ENCODE measurements around the gene NSMF.
"Not testable (repeated sequence)": the region's sequence is repeated elsewhere in the genome, so short reads cannot be mapped to it uniquely, and the experiment has no call there.

NSMF gene

DNA sequence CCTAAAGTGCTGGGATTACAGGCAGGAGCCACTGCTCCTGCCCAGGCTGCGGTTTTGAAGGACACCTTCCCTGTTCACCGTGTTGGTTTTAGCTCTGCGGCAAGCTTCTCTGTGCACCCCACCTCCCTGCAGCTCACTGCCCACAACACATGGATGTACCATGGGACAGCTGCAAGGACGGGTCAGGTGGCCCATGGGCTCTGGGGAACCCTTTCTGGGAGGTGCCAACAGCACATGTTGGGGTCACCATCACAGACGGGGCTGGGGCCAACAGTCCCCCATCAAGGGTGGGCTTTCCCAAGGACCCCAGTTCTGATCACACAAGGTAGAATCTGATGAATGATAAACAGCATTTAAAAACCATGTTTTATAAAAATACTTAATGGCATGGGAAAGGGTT, 43.7 kb downstream of the NSMF start:
- in situ Hi-C loops (cut with HindIII; ENCODE audit: low sequenced_read_pairs), result no loop called here
- TF ChIP-seq, protein P1, sequence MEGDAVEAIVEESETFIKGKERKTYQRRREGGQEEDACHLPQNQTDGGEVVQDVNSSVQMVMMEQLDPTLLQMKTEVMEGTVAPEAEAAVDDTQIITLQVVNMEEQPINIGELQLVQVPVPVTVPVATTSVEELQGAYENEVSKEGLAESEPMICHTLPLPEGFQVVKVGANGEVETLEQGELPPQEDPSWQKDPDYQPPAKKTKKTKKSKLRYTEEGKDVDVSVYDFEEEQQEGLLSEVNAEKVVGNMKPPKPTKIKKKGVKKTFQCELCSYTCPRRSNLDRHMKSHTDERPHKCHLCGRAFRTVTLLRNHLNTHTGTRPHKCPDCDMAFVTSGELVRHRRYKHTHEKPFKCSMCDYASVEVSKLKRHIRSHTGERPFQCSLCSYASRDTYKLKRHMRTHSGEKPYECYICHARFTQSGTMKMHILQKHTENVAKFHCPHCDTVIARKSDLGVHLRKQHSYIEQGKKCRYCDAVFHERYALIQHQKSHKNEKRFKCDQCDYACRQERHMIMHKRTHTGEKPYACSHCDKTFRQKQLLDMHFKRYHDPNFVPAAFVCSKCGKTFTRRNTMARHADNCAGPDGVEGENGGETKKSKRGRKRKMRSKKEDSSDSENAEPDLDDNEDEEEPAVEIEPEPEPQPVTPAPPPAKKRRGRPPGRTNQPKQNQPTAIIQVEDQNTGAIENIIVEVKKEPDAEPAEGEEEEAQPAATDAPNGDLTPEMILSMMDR (IDR thresholded peaks at IDR 0.05; ENCODE audit: low read depth, low read length), result no peak
- DNase-seq (ENCODE audit: low read depth, low spot score), result no peak
- H3K4me3 ChIP-seq (ENCODE audit: low read depth, low read length), result no peak overlapping the region

DNA sequence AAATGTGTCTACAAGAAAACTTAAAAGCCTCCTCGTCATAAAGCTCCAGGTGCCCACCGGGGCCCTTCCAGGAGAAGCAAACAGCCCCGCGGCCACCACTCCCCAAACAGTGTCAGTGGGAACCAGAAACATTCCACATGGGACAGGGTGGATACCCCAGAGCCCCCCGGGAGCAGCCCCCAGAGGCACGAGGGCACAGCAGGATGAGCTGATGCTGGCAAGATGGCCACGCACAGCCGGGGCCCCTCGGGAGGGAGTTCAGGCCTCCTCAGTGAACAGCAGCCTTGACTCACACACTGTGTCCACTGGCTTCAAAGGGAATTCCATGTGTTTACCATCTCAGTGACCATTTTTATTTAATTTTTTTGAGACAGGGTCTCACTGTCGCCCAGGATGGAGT, 46.7 kb downstream of the NSMF start:
- in situ Hi-C loops (cut with HindIII; ENCODE audit: low sequenced_read_pairs), result no loop called here
- DNase-seq (ENCODE audit: low read depth, low spot score), result no peak
- TF ChIP-seq, protein P1 (IDR thresholded peaks at IDR 0.05; ENCODE audit: low read depth, low read length), result no peak
- H3K4me3 ChIP-seq (ENCODE audit: low read depth, low read length), result no peak overlapping the region

DNA sequence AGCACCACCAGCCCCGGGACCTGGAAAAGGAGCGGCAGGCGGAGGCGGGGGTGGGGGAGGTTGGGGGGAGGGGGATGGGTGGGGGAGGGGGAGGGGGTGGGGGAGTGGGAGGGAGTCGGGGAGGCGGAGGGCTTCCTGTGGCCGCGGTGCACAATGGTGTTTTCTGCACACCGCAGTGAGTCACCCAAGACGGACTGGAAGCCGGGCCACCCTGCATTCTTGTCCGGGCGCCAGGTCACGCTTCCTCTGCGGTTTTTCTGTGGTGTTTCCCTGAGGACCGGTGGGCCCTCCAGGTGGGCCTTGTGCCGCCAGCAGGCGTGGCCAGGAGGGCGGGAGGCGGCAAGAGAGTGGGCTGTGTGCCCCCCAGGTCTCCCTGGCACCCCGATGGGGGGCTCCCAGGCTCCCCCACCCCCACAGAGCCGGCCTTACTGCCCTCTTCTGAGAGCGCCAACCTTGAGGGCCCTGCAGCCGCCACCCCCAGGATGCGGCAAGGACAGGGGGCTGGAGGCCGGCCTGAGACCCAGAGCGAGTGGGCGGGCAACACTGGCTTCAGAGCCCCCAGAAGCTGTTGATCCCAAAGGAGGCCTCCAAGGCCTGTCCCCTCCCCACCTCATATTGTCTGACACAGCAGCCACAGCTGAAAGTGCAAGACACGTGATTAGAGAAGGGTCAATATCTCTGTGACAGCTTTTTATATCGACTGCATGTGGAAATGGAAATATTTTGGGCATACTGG, 47.3 kb downstream of the NSMF start:
- TF ChIP-seq, protein P1 (IDR thresholded peaks at IDR 0.05; ENCODE audit: low read depth, low read length), result no peak
- no peak overlapping the region for H3K4me3 ChIP-seq (ENCODE audit: low read depth, low read length)
- in situ Hi-C loops (cut with HindIII; ENCODE audit: low sequenced_read_pairs), result no loop called here
- DNase-seq (ENCODE audit: low read depth, low spot score), result peak; percentile 94

DNA sequence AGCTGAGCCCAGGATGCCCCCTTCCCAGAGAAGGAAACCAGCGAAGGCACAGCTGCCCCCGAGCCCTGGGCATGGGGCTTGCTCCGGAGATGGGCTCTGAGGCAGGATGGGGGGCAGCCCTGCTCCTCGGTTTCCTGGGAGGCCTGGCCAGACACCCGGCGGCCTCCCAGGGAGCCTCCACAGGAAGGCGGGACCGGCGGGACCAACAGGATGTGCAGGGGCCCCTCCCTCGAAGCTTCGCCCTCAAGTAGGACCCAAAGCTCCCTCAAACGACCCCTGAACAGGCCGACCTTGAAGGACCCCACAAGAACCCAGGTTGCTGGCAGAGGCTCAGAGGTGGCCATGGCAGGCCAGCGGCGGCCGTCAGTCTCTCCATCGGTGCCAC, 47.9 kb downstream of the NSMF start:
- TF ChIP-seq, protein P1 (IDR thresholded peaks at IDR 0.05; ENCODE audit: low read depth, low read length), result no peak
- no peak overlapping the region for H3K4me3 ChIP-seq (ENCODE audit: low read depth, low read length)
- in situ Hi-C loops (cut with HindIII; ENCODE audit: low sequenced_read_pairs), result no loop called here
- no peak for DNase-seq (ENCODE audit: low read depth, low spot score)

DNA sequence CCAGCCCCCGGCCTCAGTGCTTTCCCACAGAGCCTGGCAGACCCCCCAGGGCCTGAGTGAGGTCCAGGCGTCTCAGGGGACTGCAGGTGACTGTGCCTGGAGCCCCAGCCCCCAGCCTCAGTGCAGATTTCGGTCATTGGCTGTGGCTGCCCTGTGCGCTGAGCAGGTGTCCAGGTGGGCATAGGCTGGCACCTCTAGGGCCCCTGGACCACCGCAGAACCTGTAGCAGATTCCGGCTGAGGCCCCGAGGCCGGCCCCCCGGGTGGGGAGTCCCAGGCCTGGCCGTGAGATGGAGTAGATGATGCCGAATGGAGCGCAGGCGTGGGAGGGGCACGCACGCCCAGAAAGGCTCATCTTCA, 48.3 kb downstream of the NSMF start:
- TF ChIP-seq, protein P1 (IDR thresholded peaks at IDR 0.05; ENCODE audit: low read depth, low read length), result no peak
- H3K4me3 ChIP-seq (ENCODE audit: low read depth, low read length), result no peak overlapping the region
- no peak for DNase-seq (ENCODE audit: low read depth, low spot score)
- in situ Hi-C loops (cut with HindIII; ENCODE audit: low sequenced_read_pairs), result no loop called here

DNA sequence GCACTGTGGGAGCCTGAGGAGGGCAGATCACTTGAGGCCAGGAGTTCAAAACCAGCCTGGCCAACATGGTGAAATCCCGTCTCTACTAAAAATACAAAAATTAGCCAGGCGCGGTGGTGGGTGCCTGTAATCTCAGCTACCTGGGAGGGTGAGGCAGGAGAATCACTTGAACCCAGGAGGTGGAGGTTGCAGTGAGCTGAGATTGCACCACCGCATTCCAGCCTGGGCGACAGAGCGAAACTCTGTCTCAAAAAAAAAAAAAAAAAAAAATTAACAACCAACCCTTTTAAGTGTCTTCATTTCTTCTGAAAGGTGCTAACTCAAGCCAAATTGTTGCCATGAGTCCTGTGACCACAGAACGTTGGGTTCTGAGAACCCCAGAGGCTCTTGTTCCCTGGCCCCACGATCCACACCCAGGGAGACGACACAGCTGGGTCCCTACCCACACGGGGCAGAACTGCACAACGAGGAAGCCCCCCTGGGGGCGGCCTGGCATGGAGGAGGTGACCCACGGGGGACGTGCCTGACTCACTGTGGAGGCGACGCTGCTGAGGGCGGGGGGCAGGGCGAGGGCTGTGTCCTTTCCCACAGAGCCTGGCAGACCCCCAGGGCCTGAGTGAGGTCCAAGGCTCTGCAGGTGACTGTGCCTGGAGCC, 48.8 kb downstream of the NSMF start:
- in situ Hi-C loops (cut with HindIII; ENCODE audit: low sequenced_read_pairs); DNase-seq (ENCODE audit: low read depth, low spot score); H3K4me3 ChIP-seq (ENCODE audit: low read depth, low read length): not testable (repeated sequence)

DNA sequence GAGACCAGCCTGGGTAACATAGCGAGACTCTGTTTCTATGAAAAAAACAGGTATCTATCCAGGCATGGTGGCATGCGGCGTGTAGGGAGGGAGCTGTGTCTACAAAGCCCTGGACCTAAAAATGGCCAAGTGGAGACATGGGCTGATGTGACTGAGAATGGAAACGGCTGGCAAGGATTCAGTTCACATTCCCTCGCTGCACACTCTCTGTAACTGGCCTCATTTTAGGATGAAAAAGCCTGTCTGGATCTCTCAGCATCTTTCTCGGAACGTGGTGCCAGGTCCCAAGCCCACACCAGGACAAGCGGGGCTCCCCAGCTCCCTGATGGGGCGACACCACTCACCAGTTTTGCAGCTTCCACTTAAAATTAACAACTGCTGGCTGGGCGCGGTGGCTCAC, 49.6 kb downstream of the NSMF start:
- TF ChIP-seq, protein P1 (IDR thresholded peaks at IDR 0.05; ENCODE audit: low read depth, low read length), result no peak
- in situ Hi-C loops (cut with HindIII; ENCODE audit: low sequenced_read_pairs), result no loop called here

More for the DNA sequence above, 49.6 kb downstream of the NSMF start:
- H3K4me3 ChIP-seq (ENCODE audit: low read depth, low read length), result no peak overlapping the region
- no peak for DNase-seq (ENCODE audit: low read depth, low spot score)

All from astrocyte of the spinal cord (primary cell).